SK-N-SH (cell line): ENCODE results near the gene HSPBP1. TPM values are rescaled to one million over a fixed set of nuclear protein-coding genes. Genes with fewer than 3 reads are reported as not detected.

Source experiments
- CTCF ChIA-PET: fragments of 300-600, 350-600 bp; formaldehyde crosslinking; extraction: SDS; loops from one replicate; lab custom pipeline; 2021; lab: Yijun Ruan, JAX
- POLR2A ChIA-PET: fragments of 350-600 bp; sonication (Branson Sonifier 250); formaldehyde crosslinking; extraction: SDS; loops from one replicate; lab custom pipeline; 2020; ENCODE audit warnings: antibody characterized with exemption, inconsistent platforms; lab: Yijun Ruan, JAX
- DNase-seq: peaks from one replicate; pipeline ENCODE4 v3.0.0; 2012
- H2AFZ ChIP-seq: fragments of 200-600 bp; sonication (generic); 2 replicates; pipeline ENCODE4 v1.8.1; 2016; ENCODE audit warnings: antibody characterized with exemption, mild to moderate bottlenecking, low read depth
- H3F3A ChIP-seq: fragments of 200-600 bp; sonication (generic); replicated peaks from 2 replicates; pipeline ENCODE3; 2016; ENCODE audit warnings: antibody characterized with exemption, mild to moderate bottlenecking; ENCODE audit not compliant: insufficient read depth
- H3K27ac ChIP-seq, 2 experiments: fragments of 200-500 bp in 1 of 2; fragments of 200-600 bp in 1 of 2; sonication (Bioruptor generic) in 1 of 2; sonication (generic), shearing (Covaris generic) in 1 of 2; 2 replicates each; pipeline versions ENCODE4 v1.5.1 to v1.6.1; 2014 to 2016; ENCODE audit warnings: low read depth in 2 of 2, inconsistent platforms in 1 of 2, low read length in 1 of 2, mild to moderate bottlenecking in 1 of 2, mixed read lengths in 1 of 2
- H3K27me3 ChIP-seq: fragments of 200-600 bp; sonication (generic), shearing (Covaris generic); 2 replicates; pipeline ENCODE4 v1.6.1; 2016; ENCODE audit warnings: mixed run types; ENCODE audit not compliant: insufficient read depth
- H3K36me3 ChIP-seq, 2 experiments: fragments of 200-500 bp in 1 of 2; fragments of 200-600 bp in 1 of 2; sonication (Bioruptor generic) in 1 of 2; sonication (generic) in 1 of 2; replicated peaks in 1 of 2; 2 replicates each; pipeline versions ENCODE3 to v1.5.1; 2014 to 2016; ENCODE audit warnings: low read length in 1 of 2, mild to moderate bottlenecking in 1 of 2; ENCODE audit not compliant: insufficient read depth in 2 of 2, control insufficient read depth in 1 of 2
- H3K4me1 ChIP-seq, 2 experiments: fragments of 200-500 bp in 1 of 2; fragments of 200-600 bp in 1 of 2; sonication (Bioruptor generic) in 1 of 2; sonication (generic), shearing (Covaris generic) in 1 of 2; 2 replicates each; pipeline versions ENCODE4 v1.5.1 to v1.6.1; 2014 to 2016; ENCODE audit warnings: low read depth in 1 of 2, low read length in 1 of 2, mixed run types in 1 of 2; ENCODE audit not compliant: insufficient read depth in 2 of 2, control insufficient read depth in 1 of 2
- H3K4me2 ChIP-seq: fragments of 200-600 bp; sonication (generic), shearing (Covaris generic); 2 replicates; pipeline ENCODE4 v1.6.1; 2017; ENCODE audit warnings: mixed run types
- H3K4me3 ChIP-seq, 2 experiments: fragments of 200-500 bp in 1 of 2; fragments of 200-600 bp in 1 of 2; sonication (Bioruptor generic) in 1 of 2; sonication (generic), shearing (Covaris generic) in 1 of 2; 2 replicates each; pipeline versions ENCODE4 v1.5.1 to v1.8.1; 2014 to 2016; ENCODE audit warnings: low read depth in 2 of 2, inconsistent platforms in 1 of 2, low read length in 1 of 2, mild to moderate bottlenecking in 1 of 2, mixed read lengths in 1 of 2, moderate library complexity in 1 of 2
- H3K79me2 ChIP-seq: fragments of 200-600 bp; sonication (generic); 2 replicates; pipeline ENCODE4 v1.8.1; 2017; ENCODE audit warnings: mild to moderate bottlenecking; ENCODE audit not compliant: insufficient read depth
- H3K9ac ChIP-seq: fragments of 200-600 bp; sonication (generic); 2 replicates; pipeline ENCODE4 v1.6.1; 2017; ENCODE audit warnings: mixed run types
- H3K9me2 ChIP-seq: fragments of 200-600 bp; sonication (generic); 2 replicates; pipeline ENCODE4 v1.6.1; 2017; ENCODE audit warnings: mixed run types
- H3K9me3 ChIP-seq: fragments of 200-600 bp; sonication (generic); 2 replicates; pipeline ENCODE4 v1.6.1; 2017; ENCODE audit warnings: mixed run types, mild to moderate bottlenecking, moderate library complexity
- H4K20me1 ChIP-seq: fragments of 200-600 bp; sonication (generic); 2 replicates; pipeline ENCODE4 v1.6.1; 2017; ENCODE audit warnings: mild to moderate bottlenecking, mixed run types; ENCODE audit not compliant: insufficient read depth
- FOXM1 ChIP-seq: IDR thresholded peaks from 2 replicates; pipeline ENCODE4 v1.4.0; 2012; ENCODE audit warnings: low read depth, mild to moderate bottlenecking
- GATA2 ChIP-seq: sonication (generic); formaldehyde crosslinking; IDR thresholded peaks from 2 replicates; pipeline ENCODE4 v1.5.0; 2020; ENCODE audit warnings: mild to moderate bottlenecking, missing genetic modification reagents
- IRF3 ChIP-seq: fragments of 150-350 bp; IDR thresholded peaks from 2 replicates; pipeline ENCODE4 v1.6.1; 2016; ENCODE audit warnings: mild to moderate bottlenecking, low read depth, low read length
- JUND ChIP-seq: IDR thresholded peaks from 2 replicates; pipeline ENCODE4 v1.4.0; 2012
- MXI1 ChIP-seq: IDR thresholded peaks from 2 replicates; pipeline ENCODE4 v1.6.1; 2012; ENCODE audit warnings: mild to moderate bottlenecking, low read depth, low read length, improper control_type of control experiment
- NFIC ChIP-seq: IDR thresholded peaks from 2 replicates; pipeline ENCODE4 v1.4.0; 2012; ENCODE audit warnings: borderline replicate concordance
- RAD21 ChIP-seq: IDR thresholded peaks from 2 replicates; pipeline ENCODE4 v1.6.1; 2012; ENCODE audit warnings: mild to moderate bottlenecking, low read length
- RFX5 ChIP-seq: IDR thresholded peaks from 2 replicates; pipeline ENCODE4 v1.6.1; 2012; ENCODE audit warnings: mild to moderate bottlenecking, improper control_type of control experiment, low read length
- RXRA ChIP-seq: IDR thresholded peaks from 2 replicates; pipeline ENCODE4 v1.4.0; 2012; ENCODE audit warnings: low read depth, mild to moderate bottlenecking, borderline replicate concordance
- SIN3A ChIP-seq: IDR thresholded peaks from 2 replicates; pipeline ENCODE4 v1.6.1; 2012; ENCODE audit warnings: low read depth, mild to moderate bottlenecking, low read length, moderate library complexity, borderline replicate concordance
- TCF12 ChIP-seq: IDR thresholded peaks from 2 replicates; pipeline ENCODE4 v1.4.0; 2012
- WGBS: methylation state at CpG from one replicate; pipeline ENCODE4 v1.1.6; 2017; ENCODE audit warnings: low lambda C conversion rate; 5-methylcytosine and 5-hydroxymethylcytosine counted together
- polyA plus RNA-seq, 3 experiments: library from polyadenylated mRNA; depleted of rRNA; stranded (reverse); fragments of >200 nt; gene quantifications; 2 replicates each; pipeline ENCODE4 v1.2.3, GENCODE V29; 2012
- TF ChIP-seq, protein P1 (sequence below): IDR thresholded peaks from 2 replicates; pipeline ENCODE4 v1.6.1; 2012; ENCODE audit warnings: mild to moderate bottlenecking, low read depth, low read length, moderate library complexity
- TF ChIP-seq, protein P2 (sequence below): fragments of 200-600 bp; sonication (generic); IDR thresholded peaks from 2 replicates; pipeline ENCODE4 v1.6.1; 2017; ENCODE audit warnings: antibody characterized with exemption, mild to moderate bottlenecking, moderate library complexity
- TF ChIP-seq, protein P3 (sequence below): IDR thresholded peaks from 2 replicates; pipeline ENCODE4; 2012

Gene HSPBP1
- polyA plus RNA-seq, 1 of the 3 experiments (the other 2 are of a cell fraction), result 55.4 TPM

DNA sequence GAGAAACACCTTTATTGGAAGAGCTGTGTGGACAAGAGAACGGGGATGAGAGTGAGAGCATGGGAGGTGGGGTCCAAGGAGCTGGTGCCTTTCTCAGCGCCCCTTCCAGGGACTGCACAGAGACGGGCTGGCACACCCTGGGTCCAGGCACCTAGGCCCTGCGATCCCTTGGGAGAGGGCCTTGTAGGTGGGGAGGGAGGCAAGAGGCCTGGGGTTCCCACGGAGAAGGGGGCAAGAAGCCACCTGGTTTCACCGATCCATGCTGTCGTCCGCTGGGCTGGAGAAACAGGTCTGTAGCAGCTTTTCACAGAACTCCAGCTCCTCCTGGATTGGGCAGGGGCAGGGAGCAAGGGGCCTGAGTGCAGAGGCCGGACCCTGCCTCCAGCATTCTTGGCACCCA lies 17.6 kb downstream of the HSPBP1 start:
- ChIA-PET CTCF (interaction anchor here (1.3 kb wide), 1 partner anchor 101 kb away, joined by 3 read pairs; no protein-coding TSS in a partner anchor), POLR2A (no interaction called here)
- Histone ChIP-seq H3K36me3 (peaks cover 0 to 4% of the 10 kb centered on the region in 2 experiments), H3K27me3 (no peaks in the 10 kb centered on the region), H3K4me2 (no peak overlapping the region), H3K27ac (no peak overlapping the region), H2AFZ (no peak overlapping the region), H3K9me3 (no peaks in the 10 kb centered on the region), H3K9me2 (no peaks in the 10 kb centered on the region), H4K20me1 (peaks cover 8% of the 10 kb centered on the region), H3K4me1 (peaks cover 6 to 8% of the 10 kb centered on the region in 2 experiments; a peak in 3 of 4 replicates)
- DNase-seq, result no peak
- 89% methylated on average over 9 of the region's 9 CpGs for WGBS
- TF ChIP-seq JUND (no peak), RFX5 (no peak), TCF12 (no peak), NFIC (no peak)
- TF ChIP-seq, protein P1, sequence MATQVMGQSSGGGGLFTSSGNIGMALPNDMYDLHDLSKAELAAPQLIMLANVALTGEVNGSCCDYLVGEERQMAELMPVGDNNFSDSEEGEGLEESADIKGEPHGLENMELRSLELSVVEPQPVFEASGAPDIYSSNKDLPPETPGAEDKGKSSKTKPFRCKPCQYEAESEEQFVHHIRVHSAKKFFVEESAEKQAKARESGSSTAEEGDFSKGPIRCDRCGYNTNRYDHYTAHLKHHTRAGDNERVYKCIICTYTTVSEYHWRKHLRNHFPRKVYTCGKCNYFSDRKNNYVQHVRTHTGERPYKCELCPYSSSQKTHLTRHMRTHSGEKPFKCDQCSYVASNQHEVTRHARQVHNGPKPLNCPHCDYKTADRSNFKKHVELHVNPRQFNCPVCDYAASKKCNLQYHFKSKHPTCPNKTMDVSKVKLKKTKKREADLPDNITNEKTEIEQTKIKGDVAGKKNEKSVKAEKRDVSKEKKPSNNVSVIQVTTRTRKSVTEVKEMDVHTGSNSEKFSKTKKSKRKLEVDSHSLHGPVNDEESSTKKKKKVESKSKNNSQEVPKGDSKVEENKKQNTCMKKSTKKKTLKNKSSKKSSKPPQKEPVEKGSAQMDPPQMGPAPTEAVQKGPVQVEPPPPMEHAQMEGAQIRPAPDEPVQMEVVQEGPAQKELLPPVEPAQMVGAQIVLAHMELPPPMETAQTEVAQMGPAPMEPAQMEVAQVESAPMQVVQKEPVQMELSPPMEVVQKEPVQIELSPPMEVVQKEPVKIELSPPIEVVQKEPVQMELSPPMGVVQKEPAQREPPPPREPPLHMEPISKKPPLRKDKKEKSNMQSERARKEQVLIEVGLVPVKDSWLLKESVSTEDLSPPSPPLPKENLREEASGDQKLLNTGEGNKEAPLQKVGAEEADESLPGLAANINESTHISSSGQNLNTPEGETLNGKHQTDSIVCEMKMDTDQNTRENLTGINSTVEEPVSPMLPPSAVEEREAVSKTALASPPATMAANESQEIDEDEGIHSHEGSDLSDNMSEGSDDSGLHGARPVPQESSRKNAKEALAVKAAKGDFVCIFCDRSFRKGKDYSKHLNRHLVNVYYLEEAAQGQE, result no peak
- TF ChIP-seq, all 33 proteins: peak for 0
- H3F3A ChIP-seq, result peaks cover 2% of the 10 kb centered on the region
- H3K9ac ChIP-seq, result no peak overlapping the region
- no peak overlapping the region for H3K4me3 ChIP-seq
- peaks cover 13% of the 10 kb centered on the region for H3K79me2 ChIP-seq

DNA sequence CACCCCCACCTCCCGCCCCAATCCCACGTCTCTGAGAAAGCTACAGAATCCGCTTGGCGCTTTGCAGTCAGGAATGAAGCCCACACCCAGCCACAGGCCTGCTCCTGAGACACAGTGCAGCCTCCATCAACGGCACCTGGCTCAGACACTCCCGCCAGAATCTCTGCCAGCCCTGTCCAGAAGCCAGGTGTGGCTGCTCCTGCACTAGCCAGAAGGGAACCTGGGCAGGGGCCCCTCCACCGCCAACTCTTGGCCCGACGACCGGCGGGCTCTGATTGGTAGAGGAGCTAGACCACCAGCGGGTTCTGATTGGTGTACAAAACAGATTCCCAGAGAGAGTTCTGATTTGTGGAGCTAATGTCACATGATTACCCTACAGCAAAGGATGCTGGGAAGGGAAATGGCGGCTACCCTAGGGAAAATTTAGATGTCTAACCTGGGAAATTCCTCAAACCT lies 18.2 kb downstream of the HSPBP1 start:
- WGBS, result 99% methylated on average over 11 of the region's 13 CpGs
- no peaks in the 10 kb centered on the region for H3K27me3 ChIP-seq
- peak; percentile 32 for DNase-seq
- no peak overlapping the region for H2AFZ ChIP-seq
- H3K4me3 ChIP-seq, result no peak overlapping the region
- H3K4me1 ChIP-seq, result peaks cover 9 to 15% of the 10 kb centered on the region in 2 experiments; a peak in 3 of 4 replicates
- TF ChIP-seq GATA2 (CRISPR knock-in tag), result no peak
- no peak for TF ChIP-seq IRF3
- TF ChIP-seq, protein P2, sequence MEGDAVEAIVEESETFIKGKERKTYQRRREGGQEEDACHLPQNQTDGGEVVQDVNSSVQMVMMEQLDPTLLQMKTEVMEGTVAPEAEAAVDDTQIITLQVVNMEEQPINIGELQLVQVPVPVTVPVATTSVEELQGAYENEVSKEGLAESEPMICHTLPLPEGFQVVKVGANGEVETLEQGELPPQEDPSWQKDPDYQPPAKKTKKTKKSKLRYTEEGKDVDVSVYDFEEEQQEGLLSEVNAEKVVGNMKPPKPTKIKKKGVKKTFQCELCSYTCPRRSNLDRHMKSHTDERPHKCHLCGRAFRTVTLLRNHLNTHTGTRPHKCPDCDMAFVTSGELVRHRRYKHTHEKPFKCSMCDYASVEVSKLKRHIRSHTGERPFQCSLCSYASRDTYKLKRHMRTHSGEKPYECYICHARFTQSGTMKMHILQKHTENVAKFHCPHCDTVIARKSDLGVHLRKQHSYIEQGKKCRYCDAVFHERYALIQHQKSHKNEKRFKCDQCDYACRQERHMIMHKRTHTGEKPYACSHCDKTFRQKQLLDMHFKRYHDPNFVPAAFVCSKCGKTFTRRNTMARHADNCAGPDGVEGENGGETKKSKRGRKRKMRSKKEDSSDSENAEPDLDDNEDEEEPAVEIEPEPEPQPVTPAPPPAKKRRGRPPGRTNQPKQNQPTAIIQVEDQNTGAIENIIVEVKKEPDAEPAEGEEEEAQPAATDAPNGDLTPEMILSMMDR, result no peak
- TF ChIP-seq, protein P3, sequence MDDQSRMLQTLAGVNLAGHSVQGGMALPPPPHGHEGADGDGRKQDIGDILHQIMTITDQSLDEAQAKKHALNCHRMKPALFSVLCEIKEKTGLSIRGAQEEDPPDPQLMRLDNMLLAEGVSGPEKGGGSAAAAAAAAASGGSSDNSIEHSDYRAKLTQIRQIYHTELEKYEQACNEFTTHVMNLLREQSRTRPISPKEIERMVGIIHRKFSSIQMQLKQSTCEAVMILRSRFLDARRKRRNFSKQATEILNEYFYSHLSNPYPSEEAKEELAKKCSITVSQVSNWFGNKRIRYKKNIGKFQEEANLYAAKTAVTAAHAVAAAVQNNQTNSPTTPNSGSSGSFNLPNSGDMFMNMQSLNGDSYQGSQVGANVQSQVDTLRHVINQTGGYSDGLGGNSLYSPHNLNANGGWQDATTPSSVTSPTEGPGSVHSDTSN, result no peak
- no peak for TF ChIP-seq MXI1
- TF ChIP-seq RXRA, result no peak
- no peak for TF ChIP-seq SIN3A
- no peak for TF ChIP-seq FOXM1
- no peak for TF ChIP-seq RAD21
- TF ChIP-seq, protein P1, result no peak
- TF ChIP-seq, all 33 proteins: peak for 0
- no peak overlapping the region for H3K27ac ChIP-seq
- peaks cover 15% of the 10 kb centered on the region for H4K20me1 ChIP-seq
- no peaks in the 10 kb centered on the region for H3K9me2 ChIP-seq
- H3K4me2 ChIP-seq, result no peak overlapping the region
- H3K79me2 ChIP-seq, result peaks cover 20% of the 10 kb centered on the region
- H3K9me3 ChIP-seq, result no peaks in the 10 kb centered on the region
- no peak overlapping the region for H3K9ac ChIP-seq
- H3K36me3 ChIP-seq, result peaks cover 0 to 5% of the 10 kb centered on the region in 2 experiments
- ChIA-PET CTCF (interaction anchor here (1.1 to 1.3 kb wide), 3 partner anchors 16 to 101 kb away, joined by 3 read pairs; partner anchors contain the start of gene TMEM86B), POLR2A (interaction anchor here (0.9 kb wide), 1 partner anchor 13 kb away, joined by 10 read pairs; no protein-coding TSS in a partner anchor)
- peaks cover 2% of the 10 kb centered on the region for H3F3A ChIP-seq
